Ovary (tissue), 9 donors: ENCODE measurements around the gene TAF3. TPM values are rescaled to one million over a fixed set of nuclear protein-coding genes. Genes with fewer than 3 reads are reported as not detected.

Source experiments
- DNase-seq, 5 donors: peaks; one replicate each; pipeline ENCODE4 v3.0.0-alpha.2; 2019 to 2020
- H3K27ac ChIP-seq, 2 donors: fragments of 200-600 bp; one replicate each; pipeline versions ENCODE4 v1.5.1 to v1.8.0; 2019 to 2022
- H3K27me3 ChIP-seq: fragments of 200-600 bp; one replicate; pipeline ENCODE4 v1.8.0; 2022
- H3K36me3 ChIP-seq: fragments of 200-600 bp; sonication (generic); one replicate; pipeline ENCODE4 v1.5.1; 2019
- H3K4me1 ChIP-seq: one replicate; pipeline ENCODE4 v1.8.1; 2013; ENCODE audit warnings: mild to moderate bottlenecking, moderate library complexity; ENCODE audit not compliant: insufficient read depth
- H3K4me3 ChIP-seq: fragments of 200-600 bp; sonication (generic); one replicate; pipeline ENCODE4 v1.5.1; 2017
- H3K9me3 ChIP-seq, 2 donors: fragments of 200-600 bp in 1 of 2; sonication (generic) in 1 of 2; one replicate each; pipeline versions ENCODE4 v1.5.1 to v1.8.1; 2013 to 2019; ENCODE audit warnings: mild to moderate bottlenecking in 1 of 2, moderate library complexity in 1 of 2
- CTCF ChIP-seq, 3 donors: fragments of 450-650 bp in 2 of 3; fragments of 200-600 bp in 1 of 3; IDR thresholded peaks; one replicate each; pipeline versions ENCODE4 v1.5.1 to v1.8.0; 2016 to 2022; ENCODE audit warnings: antibody characterized with exemption in 3 of 3, mild to moderate bottlenecking in 1 of 3
- EP300 ChIP-seq: sonication (generic); formaldehyde crosslinking; IDR thresholded peaks from one replicate; pipeline ENCODE4 v1.6.1; 2017; ENCODE audit warnings: antibody characterized with exemption
- POLR2A ChIP-seq: fragments of 450-650 bp; IDR thresholded peaks from one replicate; pipeline ENCODE4 v1.6.1; 2017; ENCODE audit warnings: antibody characterized with exemption, mild to moderate bottlenecking, moderate library complexity
- WGBS, 3 donors: extraction: QIAGEN DNeasy Blood & Tissue Kit in 1 of 3; methylation state at CpG; one replicate each; pipeline versions ENCODE4 v1.1.5 to v1.1.7; 2013 to 2017; 5-methylcytosine and 5-hydroxymethylcytosine counted together
- intact Hi-C, 4 donors: fragments of 100-400 bp; cut with DNase I; formaldehyde crosslinking; loops; one replicate each; pipeline versions ENCODE4 v1.11.0 to v1.15.1; 2022 to 2023
- polyA plus RNA-seq, 2 donors: library from polyadenylated mRNA; stranded (reverse); fragments of 200-250 nt in 1 of 2; fragments of 350-450 nt in 1 of 2; fragmentation: Illumina TruSeq in 1 of 2; extraction: RNeasy Lipid Tissue Mini Kit (QIAGEN cat#74804) in 1 of 2; gene quantifications; one replicate each; pipeline ENCODE4 v1.2.3, GENCODE V29; 2013 to 2014
- total RNA-seq, 7 donors: library from RNA; depleted of rRNA in 2 of 7; stranded (reverse); fragments of >200 nt in 2 of 7; fragmentation: NEBNext Ultra II Directional in 3 of 7; extraction: Animal tissue kit (Norgen Biotek cat#: 25700) in 3 of 7; gene quantifications; one replicate each; pipeline versions ENCODE4 v1.1.0 to v1.2.4, GENCODE V29; 2016 to 2023
- donor health status: DM: no; HTN: no; CAD: no; lungs with moderate emphysema.
- donor health status: DM: no; HTN: no; CAD: no.
- donor health status: Bipolar disorder and iron deficiency.
- donor health status: DM: yes; HTN: yes; CAD: no.
- donor health status: DM: no; HTN: no; CAD: no.
- donor health status: DM: yes; HTN: yes; CAD: no.

The TAF3 gene
- total and polyA plus RNA-seq, 9 donors, result 7.1 to 15.9 (median 11.8) TPM

DNA sequence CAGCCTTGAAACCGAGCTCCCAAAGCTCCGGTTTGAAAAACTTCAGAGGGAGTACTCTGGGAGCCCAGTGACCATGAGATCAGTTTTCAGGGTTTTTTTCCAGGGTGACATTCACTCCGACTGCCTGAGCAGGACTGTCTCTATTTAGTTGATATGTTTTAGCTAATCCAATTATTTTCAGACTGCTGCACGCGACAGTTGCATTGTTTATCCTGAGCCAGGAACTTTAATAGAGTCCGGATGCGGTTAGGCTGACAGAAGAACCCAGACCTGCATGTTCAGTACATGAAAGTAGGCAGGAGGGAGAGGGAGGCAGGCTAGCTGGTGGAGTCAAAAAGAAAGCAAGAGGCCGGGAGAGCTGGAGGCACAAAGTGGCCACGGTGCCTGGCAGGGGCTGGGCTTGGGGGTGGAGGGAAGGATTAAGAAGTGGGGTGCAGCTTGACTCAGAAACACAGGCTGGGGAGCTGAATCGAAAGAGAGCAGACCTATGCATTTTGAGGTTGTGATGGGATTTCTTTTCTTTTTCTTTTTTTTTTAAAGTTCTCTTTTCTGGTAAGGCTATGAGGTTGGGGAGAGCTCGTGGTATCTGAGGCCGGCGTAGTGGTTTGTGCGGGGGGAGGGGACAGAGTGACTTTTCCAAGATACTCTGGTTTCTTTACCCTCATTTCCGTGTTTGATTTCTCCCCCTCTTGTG, 241.9 kb downstream of the TAF3 start:
- H3K4me3 ChIP-seq, result no peak overlapping the region
- 19 to 25% (median 21%) methylated on average over 15 of the region's 15 CpGs for WGBS, 3 donors
- intact Hi-C loops, result no loop called here
- no peaks in the 10 kb centered on the region for H3K9me3 ChIP-seq
- H3K27ac ChIP-seq, result no peak overlapping the region
- DNase-seq, result no peak
- TF ChIP-seq EP300 (no peak), CTCF (IDR thresholded peaks at IDR 0.05) (no peak), POLR2A (no peak)
- no peaks in the 10 kb centered on the region for H3K4me1 ChIP-seq
- no peaks in the 10 kb centered on the region for H3K27me3 ChIP-seq
- no peaks in the 10 kb centered on the region for H3K36me3 ChIP-seq

- Histone ChIP-seq H3K9me3 (no peaks in the 10 kb centered on the region), H3K27ac (no peak overlapping the region), H3K27me3 (no peaks in the 10 kb centered on the region), H3K36me3 (no peaks in the 10 kb centered on the region), H3K4me3 (no peak overlapping the region), H3K4me1 (no peaks in the 10 kb centered on the region)
- 54 to 60% (median 57%) methylated on average over 10 of the region's 10 CpGs for WGBS, 3 donors
- no peak for TF ChIP-seq EP300
- TF ChIP-seq CTCF (IDR thresholded peaks at IDR 0.05), result no peak
- no peak for TF ChIP-seq POLR2A
- no peak for DNase-seq
- intact Hi-C loops, result no loop called here
Observed at GRCh38 chr10:8060704-8061121, 242.4 kb downstream of the TAF3 start.

DNA sequence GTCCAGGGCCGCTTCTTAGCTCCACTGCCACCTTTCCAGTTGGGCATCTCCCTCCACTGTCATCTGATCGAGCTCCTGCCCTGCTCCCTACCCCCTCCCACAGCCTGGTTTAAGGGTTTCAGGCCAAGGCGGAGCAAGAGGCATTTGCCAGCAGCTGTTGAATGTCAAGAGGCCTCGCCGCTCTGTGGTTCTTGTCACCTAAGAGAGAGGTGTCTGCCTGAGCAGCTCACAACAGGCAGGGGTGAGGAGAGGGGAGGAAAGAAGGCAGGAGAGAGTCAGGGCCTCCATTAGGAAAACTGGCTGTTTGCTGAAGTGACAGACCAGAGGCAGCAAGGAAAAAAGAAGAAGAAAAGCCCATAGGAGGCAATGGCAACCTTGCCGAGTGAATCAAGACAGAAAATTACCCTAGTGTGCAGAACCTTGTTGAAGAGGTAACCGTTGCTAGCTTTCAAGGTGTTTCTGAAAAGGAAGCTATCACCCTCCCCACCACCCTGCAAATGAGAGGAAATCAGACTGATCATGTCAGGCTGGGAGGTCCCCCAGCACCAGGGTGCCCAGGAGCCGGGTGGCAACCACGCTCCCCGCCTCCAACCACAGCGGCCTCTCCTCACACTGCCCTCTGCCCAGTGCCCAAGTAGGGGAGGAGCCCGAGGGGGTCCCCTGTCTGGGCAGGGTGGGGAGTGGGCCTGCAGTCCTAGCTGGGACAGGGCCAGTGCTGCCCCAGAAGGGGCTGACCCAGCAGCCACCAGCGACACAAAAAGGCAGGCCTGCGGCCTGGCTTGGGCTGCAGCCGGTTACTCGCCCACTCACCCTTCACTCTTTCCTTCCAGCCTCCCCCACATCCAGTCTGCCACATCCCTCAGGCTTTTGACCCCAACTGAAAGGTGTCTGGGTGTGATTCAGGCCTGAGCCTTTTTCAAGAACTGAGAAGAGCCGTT, 243.2 kb downstream of the TAF3 start:
- H3K27me3 ChIP-seq, result no peaks in the 10 kb centered on the region
- DNase-seq, result no peak
- 77 to 80% (median 79%) methylated on average over 17 of the region's 17 CpGs for WGBS, 3 donors
- no peak overlapping the region for H3K4me3 ChIP-seq
- intact Hi-C loops, result no loop called here
- no peaks in the 10 kb centered on the region for H3K9me3 ChIP-seq
- no peak for TF ChIP-seq CTCF (IDR thresholded peaks at IDR 0.05)
- TF ChIP-seq EP300, result no peak
- TF ChIP-seq POLR2A, result no peak
- H3K4me1 ChIP-seq, result no peaks in the 10 kb centered on the region
- H3K27ac ChIP-seq, result no peak overlapping the region
- no peaks in the 10 kb centered on the region for H3K36me3 ChIP-seq

DNA sequence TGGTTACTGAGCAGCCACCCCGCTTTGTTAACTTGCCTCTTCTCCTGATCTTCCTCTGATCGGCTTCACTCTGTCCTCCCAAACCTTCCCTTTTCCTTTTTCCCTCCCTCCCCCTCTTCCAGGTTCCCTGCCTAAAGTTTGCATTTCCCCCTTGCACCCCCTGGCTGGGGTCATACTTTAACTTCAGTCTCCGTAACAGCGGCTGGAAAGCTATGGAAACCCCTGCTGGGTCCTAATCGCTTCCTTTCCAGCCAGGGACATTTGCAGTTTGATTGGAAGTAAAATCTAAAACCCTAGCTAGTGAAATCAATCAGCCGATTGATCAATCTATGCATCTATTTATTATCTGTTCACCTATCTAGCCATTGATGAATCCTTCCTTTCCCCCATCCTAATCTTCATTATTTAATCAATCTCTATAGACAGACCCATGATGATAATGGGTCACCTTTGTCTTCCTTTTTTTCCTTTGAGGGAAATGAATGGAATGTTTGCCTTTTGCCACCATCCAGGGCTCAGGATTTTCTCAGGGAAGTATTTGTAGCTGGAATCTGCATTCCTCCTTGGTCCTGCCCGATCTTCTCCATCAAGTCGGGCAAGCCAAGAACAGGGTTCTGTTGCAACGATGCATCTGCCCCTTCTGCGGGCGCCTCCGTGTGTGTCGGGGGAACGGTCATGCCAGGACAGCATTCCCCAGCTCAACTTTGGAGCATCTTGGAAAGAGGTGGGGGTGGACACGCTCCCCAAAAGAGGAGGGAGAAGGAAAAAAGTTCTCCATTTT, 245.0 kb downstream of the TAF3 start:
- TF ChIP-seq POLR2A, result no peak
- TF ChIP-seq EP300, result no peak
- no peak for TF ChIP-seq CTCF (IDR thresholded peaks at IDR 0.05)
- H3K4me1 ChIP-seq, result no peaks in the 10 kb centered on the region
- intact Hi-C loops, result no loop called here
- DNase-seq, result no peak
- no peak overlapping the region for H3K27ac ChIP-seq
- no peaks in the 10 kb centered on the region for H3K9me3 ChIP-seq
- 60 to 67% (median 63%) methylated on average over 15 of the region's 15 CpGs for WGBS, 3 donors
- no peaks in the 10 kb centered on the region for H3K36me3 ChIP-seq
- H3K4me3 ChIP-seq, result no peak overlapping the region
- no peaks in the 10 kb centered on the region for H3K27me3 ChIP-seq
